ENCODE measurements around the gene NAGS.
"Not testable (repeated sequence)": the region's sequence is repeated elsewhere in the genome, so short reads cannot be mapped to it uniquely, and the experiment has no call there.

NAGS gene

GRCh38 chr17:44014437-44015172 lies 10.2 kb downstream of the NAGS start, which contains the start of gene TMEM101:
Gene TMEM101 (minus strand): TSS chr17:44014963. CDS start chr17:44014952, 11 bp downstream.
- peak within 1 kb of the TSS; percentile 95 for H3K4me3 ChIP-seq (ENCODE audit: low read depth, low read length)
- TF ChIP-seq CTCF (IDR thresholded peaks at IDR 0.05; ENCODE audit: control insufficient read depth, extremely low read depth, insufficient read depth) = no peak
- DNase-seq (ENCODE audit: low read depth) = peak; percentile 61

GRCh38 chr17:44021227-44021626 lies 16.8 kb downstream of the NAGS start:
- not testable (repeated sequence) for H3K4me3 ChIP-seq (ENCODE audit: low read depth, low read length); DNase-seq (ENCODE audit: low read depth)

GRCh38 chr17:44022246-44022645 lies 17.8 kb downstream of the NAGS start:
- TF ChIP-seq CTCF (IDR thresholded peaks at IDR 0.05; ENCODE audit: control insufficient read depth, extremely low read depth, insufficient read depth) = no peak
- DNase-seq (ENCODE audit: low read depth) = no peak
- H3K4me3 ChIP-seq (ENCODE audit: low read depth, low read length) = no peak overlapping the region

GRCh38 chr17:44023545-44024270 lies 19.3 kb downstream of the NAGS start:
- H3K4me3 ChIP-seq (ENCODE audit: low read depth, low read length) = no peak overlapping the region
- no peak for DNase-seq (ENCODE audit: low read depth)
- no peak for TF ChIP-seq CTCF (IDR thresholded peaks at IDR 0.05; ENCODE audit: control insufficient read depth, extremely low read depth, insufficient read depth)

- TF ChIP-seq CTCF (IDR thresholded peaks at IDR 0.05; ENCODE audit: control insufficient read depth, extremely low read depth, insufficient read depth) = no peak
- DNase-seq (ENCODE audit: low read depth) = no peak
- no peak overlapping the region for H3K4me3 ChIP-seq (ENCODE audit: low read depth, low read length)
Measured at GRCh38 chr17:44024271-44024663, 19.8 kb downstream of the NAGS start.

- DNase-seq (ENCODE audit: low read depth) = no peak
- no peak for TF ChIP-seq CTCF (IDR thresholded peaks at IDR 0.05; ENCODE audit: control insufficient read depth, extremely low read depth, insufficient read depth)
- H3K4me3 ChIP-seq (ENCODE audit: low read depth, low read length) = no peak overlapping the region
Measured at GRCh38 chr17:44024853-44025252, 20.4 kb downstream of the NAGS start.

- TF ChIP-seq CTCF (IDR thresholded peaks at IDR 0.05; ENCODE audit: control insufficient read depth, extremely low read depth, insufficient read depth) = no peak
- no peak for DNase-seq (ENCODE audit: low read depth)
- H3K4me3 ChIP-seq (ENCODE audit: low read depth, low read length) = no peak overlapping the region
Measured at GRCh38 chr17:44029736-44030135, 25.3 kb downstream of the NAGS start.
